ENCODE measurements around the gene TNFSF11.

The TNFSF11 gene

GRCh38 chr13:42532561-42533335 lies 41.2 kb upstream of the TNFSF11 start:
- H3K79me2 ChIP-seq = no peaks in the 10 kb centered on the region
- no peak overlapping the region for H2AFZ ChIP-seq
- no peak overlapping the region for H3K4me2 ChIP-seq (ENCODE audit: low read length)
- no peaks in the 10 kb centered on the region for H3K27me3 ChIP-seq (ENCODE audit: control insufficient read depth, insufficient read depth, low read length)
- no peaks in the 10 kb centered on the region for H3K36me3 ChIP-seq (ENCODE audit: control insufficient read depth, insufficient read depth, low read length)
- no peak overlapping the region for H3K4me3 ChIP-seq (ENCODE audit: low read depth, low read length)
- H3K27ac ChIP-seq = no peak overlapping the region
- H3K4me1 ChIP-seq = no peaks in the 10 kb centered on the region
- no peaks in the 10 kb centered on the region for H3K9me3 ChIP-seq (ENCODE audit: control insufficient read depth, low read length)
- no peak overlapping the region for H3K9ac ChIP-seq
- no peak for TF ChIP-seq CTCF (IDR thresholded peaks at IDR 0.05)

GRCh38 chr13:42533336-42533591 lies 40.7 kb upstream of the TNFSF11 start:
- Histone ChIP-seq H2AFZ (no peak overlapping the region), H3K4me1 (no peaks in the 10 kb centered on the region), H3K4me3 (ENCODE audit: low read depth, low read length) (no peak overlapping the region), H3K27me3 (ENCODE audit: control insufficient read depth, insufficient read depth, low read length) (no peaks in the 10 kb centered on the region), H3K9me3 (ENCODE audit: control insufficient read depth, low read length) (no peaks in the 10 kb centered on the region), H3K27ac (no peak overlapping the region), H3K36me3 (ENCODE audit: control insufficient read depth, insufficient read depth, low read length) (no peaks in the 10 kb centered on the region), H3K4me2 (ENCODE audit: low read length) (no peak overlapping the region), H3K79me2 (no peaks in the 10 kb centered on the region), H3K9ac (no peak overlapping the region)
- no peak for TF ChIP-seq CTCF (IDR thresholded peaks at IDR 0.05)

- TF ChIP-seq CTCF (IDR thresholded peaks at IDR 0.05) = no peak
- Histone ChIP-seq H3K27me3 (ENCODE audit: control insufficient read depth, insufficient read depth, low read length) (no peaks in the 10 kb centered on the region), H3K9ac (no peak overlapping the region), H3K36me3 (ENCODE audit: control insufficient read depth, insufficient read depth, low read length) (no peaks in the 10 kb centered on the region), H3K4me2 (ENCODE audit: low read length) (no peak overlapping the region), H2AFZ (no peak overlapping the region), H3K79me2 (no peaks in the 10 kb centered on the region), H3K4me1 (no peaks in the 10 kb centered on the region), H3K9me3 (ENCODE audit: control insufficient read depth, low read length) (no peaks in the 10 kb centered on the region), H3K27ac (no peak overlapping the region), H3K4me3 (ENCODE audit: low read depth, low read length) (no peak overlapping the region)
Measured at GRCh38 chr13:42534785-42535184, 39.2 kb upstream of the TNFSF11 start.

- Histone ChIP-seq H3K9ac (no peak overlapping the region), H3K27ac (no peak overlapping the region), H3K4me3 (ENCODE audit: low read depth, low read length) (no peak overlapping the region), H3K36me3 (ENCODE audit: control insufficient read depth, insufficient read depth, low read length) (no peaks in the 10 kb centered on the region), H3K79me2 (no peaks in the 10 kb centered on the region), H3K4me1 (no peaks in the 10 kb centered on the region), H3K4me2 (ENCODE audit: low read length) (no peak overlapping the region), H2AFZ (no peak overlapping the region), H3K9me3 (ENCODE audit: control insufficient read depth, low read length) (no peaks in the 10 kb centered on the region), H3K27me3 (ENCODE audit: control insufficient read depth, insufficient read depth, low read length) (no peaks in the 10 kb centered on the region)
- no peak for TF ChIP-seq CTCF (IDR thresholded peaks at IDR 0.05)
Measured at GRCh38 chr13:42538996-42539395, 35.0 kb upstream of the TNFSF11 start.

GRCh38 chr13:42539670-42540069 lies 34.3 kb upstream of the TNFSF11 start:
- no peak overlapping the region for H3K4me3 ChIP-seq (ENCODE audit: low read depth, low read length)
- H3K4me2 ChIP-seq (ENCODE audit: low read length) = no peak overlapping the region

More at GRCh38 chr13:42539670-42540069, 34.3 kb upstream of the TNFSF11 start:
- no peak for TF ChIP-seq CTCF (IDR thresholded peaks at IDR 0.05)
- H3K27ac ChIP-seq = no peak overlapping the region
- no peaks in the 10 kb centered on the region for H3K36me3 ChIP-seq (ENCODE audit: control insufficient read depth, insufficient read depth, low read length)
- no peak overlapping the region for H3K9ac ChIP-seq
- H3K9me3 ChIP-seq (ENCODE audit: control insufficient read depth, low read length) = no peaks in the 10 kb centered on the region
- H2AFZ ChIP-seq = no peak overlapping the region
- no peaks in the 10 kb centered on the region for H3K4me1 ChIP-seq
- H3K27me3 ChIP-seq (ENCODE audit: control insufficient read depth, insufficient read depth, low read length) = no peaks in the 10 kb centered on the region
- H3K79me2 ChIP-seq = no peaks in the 10 kb centered on the region
